22Rv1 (cell line): Measurements from ENCODE around the gene PEAR1.

ENCODE experiments used
- H3K27ac ChIP-seq: fragments of 450-650 bp; 2 replicates; pipeline ENCODE4 v1.5.1; 2017
- ZFX ChIP-seq: fragments of 450-650 bp; IDR thresholded peaks from 2 replicates; pipeline ENCODE4 v1.6.1; 2017; ENCODE audit warnings: antibody characterized with exemption, borderline replicate concordance
- TF ChIP-seq, protein P1 (sequence below): fragments of 450-650 bp; IDR thresholded peaks from 2 replicates; pipeline ENCODE4 v1.5.1; 2017; ENCODE audit warnings: mild to moderate bottlenecking

The PEAR1 gene

DNA sequence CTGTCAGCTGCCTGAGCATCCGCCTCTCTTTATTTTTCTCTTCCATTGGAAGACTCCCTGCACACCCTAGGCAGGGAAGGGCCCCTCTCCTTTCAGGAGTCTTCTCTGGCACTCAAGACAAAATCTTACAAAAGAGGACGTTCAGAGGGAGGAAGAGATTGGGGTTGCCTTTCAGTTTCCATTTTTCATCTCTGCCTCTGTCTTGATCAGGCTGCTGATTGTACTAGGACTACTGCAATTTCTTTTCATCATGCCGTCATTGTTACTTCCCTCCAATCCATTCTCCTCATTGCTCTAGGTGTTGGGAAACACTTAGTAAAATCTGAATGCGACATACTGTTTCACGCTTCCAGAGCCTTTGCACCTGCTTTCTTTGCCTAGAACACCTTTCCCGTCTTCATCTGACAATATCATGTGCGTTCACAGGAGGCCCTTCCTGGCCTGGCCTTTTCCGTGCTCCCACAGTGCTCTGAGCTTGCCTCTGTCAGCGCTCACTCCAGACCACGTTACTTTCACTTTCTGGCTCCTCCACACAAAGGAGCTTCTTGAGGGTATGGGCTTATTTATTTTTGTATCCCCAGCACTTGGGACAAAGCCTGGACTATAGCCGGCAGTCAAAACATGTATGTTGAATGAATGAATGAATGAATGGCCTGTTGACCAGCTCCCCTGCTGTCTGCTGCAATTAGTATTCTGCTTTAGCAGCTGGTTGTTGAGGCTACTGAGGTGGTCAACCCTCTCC, 37.9 kb downstream of the PEAR1 start:
- no peak overlapping the region for H3K27ac ChIP-seq
- TF ChIP-seq ZFX, result no peak
- TF ChIP-seq, protein P1, sequence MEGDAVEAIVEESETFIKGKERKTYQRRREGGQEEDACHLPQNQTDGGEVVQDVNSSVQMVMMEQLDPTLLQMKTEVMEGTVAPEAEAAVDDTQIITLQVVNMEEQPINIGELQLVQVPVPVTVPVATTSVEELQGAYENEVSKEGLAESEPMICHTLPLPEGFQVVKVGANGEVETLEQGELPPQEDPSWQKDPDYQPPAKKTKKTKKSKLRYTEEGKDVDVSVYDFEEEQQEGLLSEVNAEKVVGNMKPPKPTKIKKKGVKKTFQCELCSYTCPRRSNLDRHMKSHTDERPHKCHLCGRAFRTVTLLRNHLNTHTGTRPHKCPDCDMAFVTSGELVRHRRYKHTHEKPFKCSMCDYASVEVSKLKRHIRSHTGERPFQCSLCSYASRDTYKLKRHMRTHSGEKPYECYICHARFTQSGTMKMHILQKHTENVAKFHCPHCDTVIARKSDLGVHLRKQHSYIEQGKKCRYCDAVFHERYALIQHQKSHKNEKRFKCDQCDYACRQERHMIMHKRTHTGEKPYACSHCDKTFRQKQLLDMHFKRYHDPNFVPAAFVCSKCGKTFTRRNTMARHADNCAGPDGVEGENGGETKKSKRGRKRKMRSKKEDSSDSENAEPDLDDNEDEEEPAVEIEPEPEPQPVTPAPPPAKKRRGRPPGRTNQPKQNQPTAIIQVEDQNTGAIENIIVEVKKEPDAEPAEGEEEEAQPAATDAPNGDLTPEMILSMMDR, result no peak

GRCh38 chr1:156931974-156932710, 38.6 kb downstream of the PEAR1 start:
- H3K27ac ChIP-seq, result no peak overlapping the region
- TF ChIP-seq, protein P1, result no peak
- no peak for TF ChIP-seq ZFX

DNA sequence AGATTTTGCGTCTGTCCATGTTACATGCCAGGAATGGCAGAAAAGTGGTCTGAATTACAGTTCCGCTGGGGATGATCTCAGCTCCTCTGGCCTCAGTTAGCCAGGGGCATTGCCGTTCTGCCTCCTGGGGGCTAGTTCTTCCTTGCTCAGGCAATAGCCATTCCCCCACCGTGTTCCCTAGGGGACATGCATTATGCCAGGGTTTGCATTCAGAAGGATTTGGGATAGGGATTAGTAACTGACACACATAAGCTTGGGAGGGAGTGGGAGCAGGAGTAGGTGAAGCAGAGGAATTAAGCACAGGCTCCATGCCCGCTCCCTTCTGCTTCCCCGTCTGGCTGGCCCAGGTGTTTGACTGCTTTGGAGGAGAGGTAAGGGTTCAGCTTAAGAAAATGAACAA, 39.6 kb downstream of the PEAR1 start:
- H3K27ac ChIP-seq, result no peak overlapping the region
- TF ChIP-seq ZFX, result no peak
- TF ChIP-seq, protein P1, result no peak

GRCh38 chr1:156935505-156936128, 42.1 kb downstream of the PEAR1 start:
- TF ChIP-seq ZFX, result no peak
- TF ChIP-seq, protein P1, result no peak
- no peak overlapping the region for H3K27ac ChIP-seq

GRCh38 chr1:156936191-156936590, 42.7 kb downstream of the PEAR1 start:
- no peak overlapping the region for H3K27ac ChIP-seq
- TF ChIP-seq, protein P1, result no peak
- TF ChIP-seq ZFX, result no peak

GRCh38 chr1:156936721-156937220, 43.3 kb downstream of the PEAR1 start:
- TF ChIP-seq, protein P1, result no peak
- TF ChIP-seq ZFX, result no peak

More at GRCh38 chr1:156936721-156937220, 43.3 kb downstream of the PEAR1 start:
- no peak overlapping the region for H3K27ac ChIP-seq
